IPS-18a (cell line): ENCODE results near the gene ARL8A.

Experiments
- H3K27ac ChIP-seq: one replicate; pipeline ENCODE4 v1.5.1; 2013; ENCODE audit warnings: low read length
- H3K27me3 ChIP-seq: one replicate; pipeline ENCODE4 v1.6.1; 2013; ENCODE audit warnings: mild to moderate bottlenecking, low read length; ENCODE audit not compliant: control insufficient read depth, insufficient read depth
- H3K36me3 ChIP-seq: one replicate; pipeline ENCODE4 v1.6.1; 2013; ENCODE audit warnings: low read depth, low read length; ENCODE audit not compliant: control insufficient read depth
- H3K4me1 ChIP-seq: one replicate; pipeline ENCODE4 v1.6.1; 2013; ENCODE audit warnings: low read depth, low read length; ENCODE audit not compliant: control insufficient read depth
- H3K4me3 ChIP-seq: one replicate; pipeline ENCODE4 v1.5.1; 2013; ENCODE audit warnings: low read length
- H3K9ac ChIP-seq: one replicate; pipeline ENCODE4 v1.6.1; 2013; ENCODE audit warnings: mild to moderate bottlenecking, low read length, moderate library complexity
- H3K9me3 ChIP-seq: one replicate; pipeline ENCODE4 v1.6.1; 2013; ENCODE audit warnings: low read depth, low read length; ENCODE audit not compliant: control insufficient read depth

ARL8A gene

GRCh38 chr1:202161151-202162046, 16.9 kb upstream of the ARL8A start:
- Histone ChIP-seq H3K27ac (no peak overlapping the region), H3K9ac (no peak overlapping the region), H3K36me3 (no peaks in the 10 kb centered on the region), H3K9me3 (no peaks in the 10 kb centered on the region), H3K27me3 (no peaks in the 10 kb centered on the region), H3K4me3 (no peak overlapping the region), H3K4me1 (peaks cover 18% of the 10 kb centered on the region)

DNA sequence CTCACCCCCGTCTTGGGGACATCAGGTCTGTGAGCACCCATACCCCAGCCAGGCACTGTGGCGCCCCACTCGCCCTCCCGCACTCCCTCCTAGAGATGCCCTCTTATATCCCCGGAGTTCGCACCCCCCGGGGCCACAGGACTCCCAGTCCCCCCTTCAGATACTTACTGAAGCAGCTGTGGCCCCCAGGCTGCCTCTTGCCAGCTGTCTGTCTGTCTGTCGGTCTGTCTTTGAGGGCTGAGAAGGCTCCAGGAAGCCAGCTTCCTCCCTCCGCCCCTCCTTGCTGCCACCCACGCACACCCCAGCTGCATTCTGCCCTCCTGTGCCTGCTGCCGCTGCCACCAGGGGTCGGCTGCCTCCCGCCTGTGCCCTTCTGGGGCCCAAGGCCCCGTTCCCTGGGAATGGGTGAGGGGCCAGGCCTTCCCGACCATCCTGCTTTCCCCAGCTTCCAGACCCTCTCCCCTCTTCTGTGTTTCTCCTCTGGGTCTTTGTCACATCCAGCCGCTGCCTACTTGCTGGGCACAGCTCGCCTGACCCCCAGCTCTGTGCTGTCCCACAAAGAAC, 15.9 kb upstream of the ARL8A start, which contains the start of gene PTPN7:
PTPN7 (minus strand) TSS at position 226 of the 564 bp plus-strand sequence. CDS start 1,200 bp downstream, outside the sequence.
- Histone ChIP-seq H3K27ac (no peak within 1 kb of the TSS), H3K27me3 (no peaks in the 10 kb centered on the region), H3K4me3 (no peak within 1 kb of the TSS), H3K36me3 (no peaks in the 10 kb centered on the region), H3K9ac (no peak within 1 kb of the TSS), H3K9me3 (no peaks in the 10 kb centered on the region), H3K4me1 (peaks cover 14% of the 10 kb centered on the region)

- no peaks in the 10 kb centered on the region for H3K36me3 ChIP-seq
- no peak overlapping the region for H3K9ac ChIP-seq
- no peak overlapping the region for H3K27ac ChIP-seq
- H3K4me1 ChIP-seq, result peaks cover 14% of the 10 kb centered on the region
- H3K9me3 ChIP-seq, result no peaks in the 10 kb centered on the region
- no peak overlapping the region for H3K4me3 ChIP-seq
- H3K27me3 ChIP-seq, result no peaks in the 10 kb centered on the region
Measured at GRCh38 chr1:202159534-202160371, 15.2 kb upstream of the ARL8A start.

- no peak overlapping the region for H3K4me3 ChIP-seq
- no peak overlapping the region for H3K27ac ChIP-seq
- H3K36me3 ChIP-seq, result no peaks in the 10 kb centered on the region
- no peaks in the 10 kb centered on the region for H3K9me3 ChIP-seq
- H3K9ac ChIP-seq, result no peak overlapping the region
- H3K4me1 ChIP-seq, result peaks cover 20% of the 10 kb centered on the region
- no peaks in the 10 kb centered on the region for H3K27me3 ChIP-seq
Measured at GRCh38 chr1:202158810-202159533, 14.4 kb upstream of the ARL8A start.

- H3K27me3 ChIP-seq, result no peaks in the 10 kb centered on the region
- peaks cover 20% of the 10 kb centered on the region for H3K4me1 ChIP-seq
- H3K9me3 ChIP-seq, result no peaks in the 10 kb centered on the region
- H3K36me3 ChIP-seq, result no peaks in the 10 kb centered on the region
- no peak overlapping the region for H3K27ac ChIP-seq
- H3K4me3 ChIP-seq, result no peak overlapping the region
- no peak overlapping the region for H3K9ac ChIP-seq
Measured at GRCh38 chr1:202157945-202158344, 13.4 kb upstream of the ARL8A start.

DNA sequence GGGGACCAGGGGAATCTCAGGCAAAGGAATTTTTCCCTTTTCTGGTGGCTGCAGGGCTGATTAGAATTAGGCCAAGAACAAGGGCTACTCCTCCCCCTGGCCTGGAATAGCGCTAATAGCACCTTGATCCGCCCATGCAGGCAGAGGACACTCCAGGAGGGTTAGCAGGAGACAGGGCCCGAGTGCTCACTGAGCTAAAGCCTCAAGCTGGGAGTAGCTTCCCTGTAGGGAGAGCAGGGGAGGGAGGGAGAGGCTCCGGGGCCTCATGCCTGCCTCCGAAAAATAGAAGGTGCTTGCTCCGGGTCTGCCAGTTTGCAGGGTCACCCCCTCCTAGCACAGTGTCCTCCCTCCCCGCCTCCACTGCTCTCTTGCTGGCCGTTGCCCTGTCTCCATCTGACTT, 12.1 kb upstream of the ARL8A start:
- Histone ChIP-seq H3K27ac (no peak overlapping the region), H3K4me1 (peaks cover 20% of the 10 kb centered on the region), H3K9me3 (no peaks in the 10 kb centered on the region), H3K4me3 (no peak overlapping the region), H3K27me3 (no peaks in the 10 kb centered on the region), H3K9ac (no peak overlapping the region), H3K36me3 (no peaks in the 10 kb centered on the region)

GRCh38 chr1:202155478-202156021, 11.0 kb upstream of the ARL8A start:
- no peak overlapping the region for H3K4me3 ChIP-seq
- no peaks in the 10 kb centered on the region for H3K9me3 ChIP-seq
- H3K27me3 ChIP-seq, result no peaks in the 10 kb centered on the region
- H3K27ac ChIP-seq, result no peak overlapping the region
- H3K9ac ChIP-seq, result no peak overlapping the region
- H3K4me1 ChIP-seq, result peaks cover 20% of the 10 kb centered on the region
- no peaks in the 10 kb centered on the region for H3K36me3 ChIP-seq

- no peak overlapping the region for H3K4me3 ChIP-seq
- no peaks in the 10 kb centered on the region for H3K27me3 ChIP-seq
- no peak overlapping the region for H3K9ac ChIP-seq
- peaks cover 16% of the 10 kb centered on the region for H3K4me1 ChIP-seq
- no peaks in the 10 kb centered on the region for H3K36me3 ChIP-seq
- H3K9me3 ChIP-seq, result no peaks in the 10 kb centered on the region
- no peak overlapping the region for H3K27ac ChIP-seq
Measured at GRCh38 chr1:202154766-202155477, 10.4 kb upstream of the ARL8A start.

GRCh38 chr1:202154148-202154765, 9.7 kb upstream of the ARL8A start:
- Histone ChIP-seq H3K4me3 (no peak overlapping the region), H3K27ac (no peak overlapping the region), H3K36me3 (no peaks in the 10 kb centered on the region)

GRCh38 chr1:202153284-202153683, 8.7 kb upstream of the ARL8A start:
- Histone ChIP-seq H3K36me3 (no peaks in the 10 kb centered on the region), H3K4me3 (no peak overlapping the region), H3K27me3 (no peaks in the 10 kb centered on the region), H3K4me1 (peaks cover 6% of the 10 kb centered on the region), H3K27ac (no peak overlapping the region), H3K9ac (no peak overlapping the region), H3K9me3 (no peaks in the 10 kb centered on the region)

More at GRCh38 chr1:202154148-202154765, 9.7 kb upstream of the ARL8A start:
- Histone ChIP-seq H3K4me1 (peaks cover 10% of the 10 kb centered on the region), H3K9me3 (no peaks in the 10 kb centered on the region), H3K27me3 (no peaks in the 10 kb centered on the region), H3K9ac (no peak overlapping the region)
